Hepatocyte (in vitro differentiated cells): Measurements from ENCODE around the gene ANO4. TPM values are rescaled to one million over a fixed set of nuclear protein-coding genes. Genes with fewer than 3 reads are reported as not detected.

Experiments used
- DNase-seq: peaks from one replicate; pipeline ENCODE4 v3.0.0-alpha.2; 2016; ENCODE audit warnings: low spot score
- H2AFZ ChIP-seq: fragments of 200-600 bp; sonication (generic); 2 replicates; pipeline ENCODE4 v1.6.0; 2016; ENCODE audit warnings: antibody characterized with exemption, mild to moderate bottlenecking
- H3K27ac ChIP-seq: fragments of 200-600 bp; sonication (generic); 2 replicates; pipeline ENCODE4 v1.5.1; 2016; ENCODE audit warnings: mild to moderate bottlenecking
- H3K27me3 ChIP-seq: fragments of 200-600 bp; sonication (generic); 2 replicates; pipeline ENCODE4 v1.6.1; 2016
- H3K36me3 ChIP-seq: fragments of 200-600 bp; sonication (generic); replicated peaks from 2 replicates; pipeline ENCODE4 v1.5.1; 2016; ENCODE audit warnings: low read depth; ENCODE audit not compliant: insufficient read depth
- H3K4me1 ChIP-seq: fragments of 200-600 bp; sonication (generic); 2 replicates; pipeline ENCODE4 v1.5.1; 2016; ENCODE audit warnings: mild to moderate bottlenecking, moderate library complexity; ENCODE audit not compliant: insufficient read depth
- H3K4me2 ChIP-seq: fragments of 200-600 bp; sonication (generic); 2 replicates; pipeline ENCODE4 v1.6.0; 2016
- H3K4me3 ChIP-seq: fragments of 200-600 bp; sonication (generic); 2 replicates; pipeline ENCODE4 v1.5.1; 2016; ENCODE audit warnings: mild to moderate bottlenecking
- H3K79me2 ChIP-seq: fragments of 200-600 bp; sonication (generic); 2 replicates; pipeline ENCODE4 v1.6.0; 2017; ENCODE audit warnings: mild to moderate bottlenecking
- H3K9me2 ChIP-seq: fragments of 200-600 bp; sonication (generic); replicated peaks from 2 replicates; pipeline ENCODE4 v1.6.0; 2017; ENCODE audit warnings: mild to moderate bottlenecking; ENCODE audit not compliant: insufficient read depth
- H3K9me3 ChIP-seq: fragments of 200-600 bp; sonication (generic); 2 replicates; pipeline ENCODE4 v1.5.1; 2016; ENCODE audit warnings: low read depth, mild to moderate bottlenecking
- H4K20me1 ChIP-seq: fragments of 200-600 bp; sonication (generic); 2 replicates; pipeline ENCODE4 v1.6.0; 2016; ENCODE audit warnings: mild to moderate bottlenecking; ENCODE audit not compliant: insufficient read depth, poor library complexity, severe bottlenecking
- EZH2 ChIP-seq: fragments of 200-600 bp; sonication (generic); IDR thresholded peaks from 2 replicates; pipeline ENCODE4 v1.6.1; 2016; ENCODE audit warnings: antibody characterized with exemption, mild to moderate bottlenecking, borderline replicate concordance
- EZH2phosphoT487 ChIP-seq: fragments of 200-600 bp; sonication (generic); IDR thresholded peaks from one replicate; pipeline ENCODE4 v1.6.1; 2018; ENCODE audit warnings: antibody characterized with exemption, mild to moderate bottlenecking, low read depth, moderate library complexity; ENCODE audit not compliant: unreplicated experiment, severe bottlenecking
- WGBS: methylation state at CpG from one replicate; pipeline ENCODE4 v1.1.6; 2016; ENCODE audit warnings: low lambda C conversion rate; ENCODE audit errors: missing lambda C conversion rate; 5-methylcytosine and 5-hydroxymethylcytosine counted together
- polyA plus RNA-seq: library from polyadenylated mRNA; unstranded; fragments of >200 nt; fragmentation: Nextera tagmentation; extraction: Ambion mirVana; gene quantifications from 2 replicates; pipeline ENCODE4 v1.2.1, GENCODE V29; 2016
- total RNA-seq: library from RNA; depleted of rRNA; stranded (reverse); fragments of >200 nt; gene quantifications from 2 replicates; pipeline ENCODE4 v1.2.3, GENCODE V29; 2014
- TF ChIP-seq, protein P1 (sequence below): fragments of 200-600 bp; sonication (generic); IDR thresholded peaks from 2 replicates; pipeline ENCODE4 v1.5.1; 2016; ENCODE audit warnings: antibody characterized with exemption, mild to moderate bottlenecking; ENCODE audit not compliant: poor library complexity

The ANO4 gene
- total and polyA plus RNA-seq, 2 experiments from 2014 or later, result 1.6 to 2.3 TPM

DNA sequence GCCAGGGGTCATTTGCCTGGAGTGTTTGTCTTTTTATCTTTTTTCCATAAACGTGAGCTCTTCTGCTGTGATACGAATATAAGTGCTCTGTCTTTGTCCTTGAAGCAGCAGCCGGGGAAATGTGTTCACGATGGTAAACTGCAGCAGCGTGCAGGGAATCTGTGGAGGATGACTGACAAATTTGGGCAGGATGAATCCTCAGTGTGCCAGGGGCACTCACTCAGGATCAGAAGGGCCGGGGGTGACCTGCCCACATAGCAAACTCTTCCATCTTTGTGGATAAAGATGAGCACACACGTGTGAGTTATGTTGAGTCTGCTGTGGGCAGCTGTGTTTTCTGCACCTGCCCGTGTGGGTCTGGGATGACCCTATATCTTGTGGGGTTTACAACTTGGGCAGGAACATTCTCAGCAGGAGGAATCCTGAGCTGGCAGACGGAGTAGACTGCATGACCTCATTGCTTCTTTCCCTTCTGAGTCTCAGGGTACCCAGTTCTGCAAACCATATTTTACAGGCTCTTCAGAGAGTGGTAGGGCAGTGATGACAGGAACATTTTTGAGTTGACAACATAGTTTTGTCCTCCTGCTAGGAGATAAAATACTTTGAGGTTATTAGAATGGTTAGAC, 711 bp downstream of the ANO4 start:
- H3K36me3 ChIP-seq, result no peaks in the 10 kb centered on the region
- H3K9me2 ChIP-seq, result no peaks in the 10 kb centered on the region
- no peaks in the 10 kb centered on the region for H3K9me3 ChIP-seq
- H3K4me2 ChIP-seq, result peak overlapping the region; percentile 71
- H3K4me3 ChIP-seq, result no peak overlapping the region
- H3K4me1 ChIP-seq, result peaks cover 13% of the 10 kb centered on the region
- no peaks in the 10 kb centered on the region for H3K79me2 ChIP-seq
- peaks cover 7% of the 10 kb centered on the region for H3K27me3 ChIP-seq
- 28% methylated on average over 9 of the region's 9 CpGs for WGBS
- no peak overlapping the region for H2AFZ ChIP-seq
- DNase-seq, result no peak
- TF ChIP-seq EZH2phosphoT487 (no peak), EZH2 (no peak)
- TF ChIP-seq, protein P1, sequence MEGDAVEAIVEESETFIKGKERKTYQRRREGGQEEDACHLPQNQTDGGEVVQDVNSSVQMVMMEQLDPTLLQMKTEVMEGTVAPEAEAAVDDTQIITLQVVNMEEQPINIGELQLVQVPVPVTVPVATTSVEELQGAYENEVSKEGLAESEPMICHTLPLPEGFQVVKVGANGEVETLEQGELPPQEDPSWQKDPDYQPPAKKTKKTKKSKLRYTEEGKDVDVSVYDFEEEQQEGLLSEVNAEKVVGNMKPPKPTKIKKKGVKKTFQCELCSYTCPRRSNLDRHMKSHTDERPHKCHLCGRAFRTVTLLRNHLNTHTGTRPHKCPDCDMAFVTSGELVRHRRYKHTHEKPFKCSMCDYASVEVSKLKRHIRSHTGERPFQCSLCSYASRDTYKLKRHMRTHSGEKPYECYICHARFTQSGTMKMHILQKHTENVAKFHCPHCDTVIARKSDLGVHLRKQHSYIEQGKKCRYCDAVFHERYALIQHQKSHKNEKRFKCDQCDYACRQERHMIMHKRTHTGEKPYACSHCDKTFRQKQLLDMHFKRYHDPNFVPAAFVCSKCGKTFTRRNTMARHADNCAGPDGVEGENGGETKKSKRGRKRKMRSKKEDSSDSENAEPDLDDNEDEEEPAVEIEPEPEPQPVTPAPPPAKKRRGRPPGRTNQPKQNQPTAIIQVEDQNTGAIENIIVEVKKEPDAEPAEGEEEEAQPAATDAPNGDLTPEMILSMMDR, result no peak
- H4K20me1 ChIP-seq, result no peaks in the 10 kb centered on the region
- H3K27ac ChIP-seq, result no peak overlapping the region

GRCh38 chr12:100795800-100796179, 1.2 kb downstream of the ANO4 start:
- no peak overlapping the region for H3K27ac ChIP-seq
- H3K36me3 ChIP-seq, result no peaks in the 10 kb centered on the region

DNA sequence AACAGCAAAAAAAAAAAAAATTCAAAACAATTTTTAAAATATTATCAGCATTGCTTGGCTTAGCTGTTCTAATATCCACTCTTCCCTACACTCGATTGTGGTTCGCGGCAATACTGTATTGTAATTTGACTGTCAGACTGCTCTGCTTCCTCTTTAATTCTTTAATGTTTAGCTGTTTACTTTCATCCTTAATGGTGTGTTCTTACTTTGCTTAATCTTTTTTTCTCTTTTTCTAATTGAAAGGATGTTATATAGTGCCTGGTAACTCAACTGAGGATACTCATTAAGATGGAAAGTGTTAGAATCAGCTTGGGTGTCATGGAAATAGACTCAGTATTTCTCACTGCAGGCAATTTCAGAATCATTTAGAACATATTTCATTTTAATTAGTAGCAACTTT, 2.0 kb downstream of the ANO4 start:
- Histone ChIP-seq H4K20me1 (no peaks in the 10 kb centered on the region), H3K4me3 (no peak overlapping the region), H3K36me3 (no peaks in the 10 kb centered on the region), H3K27ac (no peak overlapping the region), H3K27me3 (peaks cover 7% of the 10 kb centered on the region), H3K9me3 (no peaks in the 10 kb centered on the region), H3K9me2 (no peaks in the 10 kb centered on the region), H3K4me1 (peaks cover 13% of the 10 kb centered on the region), H3K4me2 (peak overlapping the region; percentile 71), H3K79me2 (no peaks in the 10 kb centered on the region), H2AFZ (no peak overlapping the region)
- DNase-seq, result no peak
- TF ChIP-seq EZH2 (no peak), EZH2phosphoT487 (no peak)
- TF ChIP-seq, protein P1, result no peak
- WGBS, result 77% methylated on average over 3 of the region's 3 CpGs

More at GRCh38 chr12:100795800-100796179, 1.2 kb downstream of the ANO4 start:
- DNase-seq, result no peak
- Histone ChIP-seq H2AFZ (no peak overlapping the region), H3K4me3 (no peak overlapping the region), H3K9me3 (no peaks in the 10 kb centered on the region), H3K4me1 (peaks cover 13% of the 10 kb centered on the region), H3K79me2 (no peaks in the 10 kb centered on the region), H3K4me2 (peak overlapping the region; percentile 71), H3K9me2 (no peaks in the 10 kb centered on the region), H4K20me1 (no peaks in the 10 kb centered on the region), H3K27me3 (peaks cover 7% of the 10 kb centered on the region)
- WGBS, result 83% methylated on average over 6 of the region's 6 CpGs
- TF ChIP-seq EZH2, result no peak
- TF ChIP-seq, protein P1, result no peak
- no peak for TF ChIP-seq EZH2phosphoT487
